ENCODE measurements around the gene CRY2. TPM values are rescaled to one million over a fixed set of nuclear protein-coding genes. Genes with fewer than 3 reads are reported as not detected.

Gene CRY2
- total RNA-seq, 1 donor from 2014 or later = 44.0 TPM

DNA sequence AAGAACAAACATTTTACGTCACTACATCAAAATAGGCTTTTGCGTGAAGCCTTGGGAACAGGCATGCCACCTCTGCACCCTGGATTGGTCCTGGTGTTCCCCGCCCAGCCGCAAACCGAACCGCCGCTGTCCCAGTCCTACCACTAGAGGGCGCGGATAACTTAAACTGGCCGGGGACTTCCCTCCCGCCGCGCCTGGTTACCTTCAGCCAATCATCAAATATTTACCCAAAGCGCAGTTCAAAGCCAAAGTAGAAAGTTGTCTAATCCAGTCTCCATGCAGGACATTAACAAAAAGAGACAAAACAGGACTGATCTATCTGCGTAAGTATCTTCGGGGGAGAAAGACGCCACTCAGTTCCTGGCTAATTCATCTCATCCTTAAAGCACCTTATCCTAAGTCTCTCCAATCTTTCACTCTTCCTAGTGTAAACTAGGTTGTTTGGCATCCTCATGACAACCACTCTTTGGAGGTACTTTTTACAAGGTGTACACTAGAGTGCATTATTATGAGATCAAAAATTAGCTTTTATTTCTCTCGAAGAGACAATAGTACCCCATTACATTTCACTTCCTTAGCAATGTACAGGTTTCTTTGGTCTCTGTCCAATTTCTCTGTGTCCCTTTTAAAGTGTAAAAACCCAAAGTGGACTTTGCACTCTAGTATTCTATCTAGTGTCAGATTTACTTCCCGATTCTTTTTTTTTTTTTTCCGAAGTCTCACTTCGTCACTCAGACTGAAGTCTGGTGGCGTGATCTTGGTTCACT lies 3.9 kb upstream of the CRY2 start:
- TF ChIP-seq, protein P1, sequence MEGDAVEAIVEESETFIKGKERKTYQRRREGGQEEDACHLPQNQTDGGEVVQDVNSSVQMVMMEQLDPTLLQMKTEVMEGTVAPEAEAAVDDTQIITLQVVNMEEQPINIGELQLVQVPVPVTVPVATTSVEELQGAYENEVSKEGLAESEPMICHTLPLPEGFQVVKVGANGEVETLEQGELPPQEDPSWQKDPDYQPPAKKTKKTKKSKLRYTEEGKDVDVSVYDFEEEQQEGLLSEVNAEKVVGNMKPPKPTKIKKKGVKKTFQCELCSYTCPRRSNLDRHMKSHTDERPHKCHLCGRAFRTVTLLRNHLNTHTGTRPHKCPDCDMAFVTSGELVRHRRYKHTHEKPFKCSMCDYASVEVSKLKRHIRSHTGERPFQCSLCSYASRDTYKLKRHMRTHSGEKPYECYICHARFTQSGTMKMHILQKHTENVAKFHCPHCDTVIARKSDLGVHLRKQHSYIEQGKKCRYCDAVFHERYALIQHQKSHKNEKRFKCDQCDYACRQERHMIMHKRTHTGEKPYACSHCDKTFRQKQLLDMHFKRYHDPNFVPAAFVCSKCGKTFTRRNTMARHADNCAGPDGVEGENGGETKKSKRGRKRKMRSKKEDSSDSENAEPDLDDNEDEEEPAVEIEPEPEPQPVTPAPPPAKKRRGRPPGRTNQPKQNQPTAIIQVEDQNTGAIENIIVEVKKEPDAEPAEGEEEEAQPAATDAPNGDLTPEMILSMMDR (IDR thresholded peaks at IDR 0.05; ENCODE audit: partially characterized antibody, unreplicated experiment) = peak; percentile 92
- Mint-ChIP-seq H3K4me3 (ENCODE audit: unreplicated experiment) (peak overlapping the region; percentile 53), H3K9me3 (ENCODE audit: unreplicated experiment) (peaks cover 5% of the 10 kb centered on the region), H3K27me3 (ENCODE audit: unreplicated experiment) (peaks cover 7% of the 10 kb centered on the region), H3K4me1 (ENCODE audit: low read depth, unreplicated experiment) (peaks cover 7% of the 10 kb centered on the region), H3K36me3 (ENCODE audit: unreplicated experiment) (no peaks in the 10 kb centered on the region), H3K27ac (ENCODE audit: unreplicated experiment) (no peak overlapping the region)
- peak; percentile 88 for DNase-seq

DNA sequence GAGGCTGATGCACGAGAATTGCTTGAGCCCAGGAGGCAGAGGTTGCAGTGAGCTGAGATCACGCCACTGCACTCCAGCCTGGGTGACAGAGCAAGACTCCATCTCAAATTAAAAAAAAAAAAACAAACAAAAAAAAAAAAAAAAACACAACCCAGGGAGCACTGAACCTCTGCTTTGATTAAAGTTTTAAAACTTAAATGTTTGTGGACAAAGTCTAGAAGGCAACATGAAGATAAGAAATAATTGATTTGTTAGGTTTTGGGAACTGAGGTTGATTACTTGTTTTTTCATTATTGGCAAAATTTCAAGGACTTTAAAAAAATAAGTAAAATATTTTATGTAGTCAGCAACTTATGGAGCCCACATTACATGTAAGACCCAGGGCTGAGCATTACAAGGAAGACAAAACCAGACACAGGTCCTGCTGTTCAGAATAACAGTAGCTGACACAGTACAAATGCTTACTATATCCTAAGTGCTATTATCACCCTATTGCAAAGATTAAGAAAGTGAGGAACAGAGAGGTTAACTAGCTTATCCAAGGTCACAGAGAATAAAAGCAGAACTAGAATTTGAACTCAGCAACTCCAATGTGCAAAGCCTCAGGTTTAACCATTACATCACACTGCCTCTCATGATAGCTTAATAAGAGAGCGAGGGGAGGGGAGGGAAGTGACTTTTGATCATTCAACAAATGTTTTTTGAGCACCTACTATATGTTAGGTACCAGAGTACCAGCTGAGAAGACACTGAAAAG lies 2.3 kb upstream of the CRY2 start:
- Mint-ChIP-seq H3K4me1 (ENCODE audit: low read depth, unreplicated experiment) (peaks cover 7% of the 10 kb centered on the region), H3K36me3 (ENCODE audit: unreplicated experiment) (no peaks in the 10 kb centered on the region), H3K9me3 (ENCODE audit: unreplicated experiment) (peaks cover 5% of the 10 kb centered on the region), H3K27me3 (ENCODE audit: unreplicated experiment) (peaks cover 7% of the 10 kb centered on the region), H3K4me3 (ENCODE audit: unreplicated experiment) (no peak overlapping the region), H3K27ac (ENCODE audit: unreplicated experiment) (no peak overlapping the region)
- TF ChIP-seq, protein P1 (IDR thresholded peaks at IDR 0.05; ENCODE audit: partially characterized antibody, unreplicated experiment) = no peak
- DNase-seq = no peak

DNA sequence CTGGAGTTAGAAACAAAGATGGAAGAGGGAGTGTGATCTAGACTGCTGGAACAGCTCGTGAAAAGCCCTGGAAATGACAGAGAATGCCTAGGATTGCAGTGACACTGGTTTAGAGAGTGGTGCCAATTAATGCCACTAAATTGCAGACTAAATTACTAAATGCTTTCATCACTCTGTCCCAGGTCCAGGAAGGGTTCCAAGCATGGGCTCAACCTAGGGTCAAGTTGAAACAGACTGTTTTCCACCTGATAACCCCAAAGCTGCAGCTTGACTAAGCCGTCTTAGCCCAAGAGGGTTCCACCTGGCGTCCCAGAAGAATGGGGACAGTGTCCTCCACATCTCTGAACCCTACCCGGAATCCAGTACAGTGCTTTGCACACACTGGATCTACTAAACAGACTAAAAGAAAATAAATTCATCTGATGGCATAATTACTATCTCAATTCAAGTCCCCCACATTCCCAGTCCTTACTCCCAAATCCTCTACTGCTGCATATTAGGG lies 1.1 kb upstream of the CRY2 start:
- TF ChIP-seq, protein P1 (IDR thresholded peaks at IDR 0.05; ENCODE audit: partially characterized antibody, unreplicated experiment) = no peak
- no peak overlapping the region for H3K4me3 Mint-ChIP-seq (ENCODE audit: unreplicated experiment)
- peak overlapping the region; percentile 92 for H3K27ac Mint-ChIP-seq (ENCODE audit: unreplicated experiment)
- DNase-seq = no peak
- H3K9me3 Mint-ChIP-seq (ENCODE audit: unreplicated experiment) = peaks cover 5% of the 10 kb centered on the region
- no peaks in the 10 kb centered on the region for H3K36me3 Mint-ChIP-seq (ENCODE audit: unreplicated experiment)
- H3K4me1 Mint-ChIP-seq (ENCODE audit: low read depth, unreplicated experiment) = peaks cover 7% of the 10 kb centered on the region
- peaks cover 7% of the 10 kb centered on the region for H3K27me3 Mint-ChIP-seq (ENCODE audit: unreplicated experiment)

- Mint-ChIP-seq H3K4me1 (ENCODE audit: low read depth, unreplicated experiment) (peaks cover 14% of the 10 kb centered on the region), H3K36me3 (ENCODE audit: unreplicated experiment) (no peaks in the 10 kb centered on the region), H3K27me3 (ENCODE audit: unreplicated experiment) (peaks cover 7% of the 10 kb centered on the region), H3K4me3 (ENCODE audit: unreplicated experiment) (peak overlapping the region; percentile 76), H3K27ac (ENCODE audit: unreplicated experiment) (peak overlapping the region; percentile 33), H3K9me3 (ENCODE audit: unreplicated experiment) (peaks cover 5% of the 10 kb centered on the region)
- TF ChIP-seq, protein P1 (IDR thresholded peaks at IDR 0.05; ENCODE audit: partially characterized antibody, unreplicated experiment) = peak; percentile 12
- peak; percentile 28 for DNase-seq
These were observed 639 bp downstream of the CRY2 start for GRCh38 chr11:45847911-45848316.
